Hepatocyte (in vitro differentiated cells): ENCODE measurements around the gene SLC51A. TPM values are rescaled to one million over a fixed set of nuclear protein-coding genes. Genes with fewer than 3 reads are reported as not detected.
A peak's percentile ranks its signal among the peaks of the same experiment; 100 is the strongest.

ENCODE experiments used
- DNase-seq: peaks from one replicate; pipeline ENCODE4 v3.0.0-alpha.2; 2016; ENCODE audit warnings: low spot score
- H2AFZ ChIP-seq: fragments of 200-600 bp; sonication (generic); 2 replicates; pipeline ENCODE4 v1.6.0; 2016; ENCODE audit warnings: antibody characterized with exemption, mild to moderate bottlenecking
- H3K27ac ChIP-seq: fragments of 200-600 bp; sonication (generic); 2 replicates; pipeline ENCODE4 v1.5.1; 2016; ENCODE audit warnings: mild to moderate bottlenecking
- H3K27me3 ChIP-seq: fragments of 200-600 bp; sonication (generic); 2 replicates; pipeline ENCODE4 v1.6.1; 2016
- H3K36me3 ChIP-seq: fragments of 200-600 bp; sonication (generic); replicated peaks from 2 replicates; pipeline ENCODE4 v1.5.1; 2016; ENCODE audit warnings: low read depth; ENCODE audit not compliant: insufficient read depth
- H3K4me1 ChIP-seq: fragments of 200-600 bp; sonication (generic); 2 replicates; pipeline ENCODE4 v1.5.1; 2016; ENCODE audit warnings: mild to moderate bottlenecking, moderate library complexity; ENCODE audit not compliant: insufficient read depth
- H3K4me2 ChIP-seq: fragments of 200-600 bp; sonication (generic); 2 replicates; pipeline ENCODE4 v1.6.0; 2016
- H3K4me3 ChIP-seq: fragments of 200-600 bp; sonication (generic); 2 replicates; pipeline ENCODE4 v1.5.1; 2016; ENCODE audit warnings: mild to moderate bottlenecking
- H3K79me2 ChIP-seq: fragments of 200-600 bp; sonication (generic); 2 replicates; pipeline ENCODE4 v1.6.0; 2017; ENCODE audit warnings: mild to moderate bottlenecking
- H3K9me2 ChIP-seq: fragments of 200-600 bp; sonication (generic); replicated peaks from 2 replicates; pipeline ENCODE4 v1.6.0; 2017; ENCODE audit warnings: mild to moderate bottlenecking; ENCODE audit not compliant: insufficient read depth
- H3K9me3 ChIP-seq: fragments of 200-600 bp; sonication (generic); 2 replicates; pipeline ENCODE4 v1.5.1; 2016; ENCODE audit warnings: low read depth, mild to moderate bottlenecking
- H4K20me1 ChIP-seq: fragments of 200-600 bp; sonication (generic); 2 replicates; pipeline ENCODE4 v1.6.0; 2016; ENCODE audit warnings: mild to moderate bottlenecking; ENCODE audit not compliant: insufficient read depth, poor library complexity, severe bottlenecking
- EZH2 ChIP-seq: fragments of 200-600 bp; sonication (generic); IDR thresholded peaks from 2 replicates; pipeline ENCODE4 v1.6.1; 2016; ENCODE audit warnings: antibody characterized with exemption, mild to moderate bottlenecking, borderline replicate concordance
- EZH2phosphoT487 ChIP-seq: fragments of 200-600 bp; sonication (generic); IDR thresholded peaks from one replicate; pipeline ENCODE4 v1.6.1; 2018; ENCODE audit warnings: antibody characterized with exemption, mild to moderate bottlenecking, low read depth, moderate library complexity; ENCODE audit not compliant: unreplicated experiment, severe bottlenecking
- WGBS: methylation state at CpG from one replicate; pipeline ENCODE4 v1.1.6; 2016; ENCODE audit warnings: low lambda C conversion rate; ENCODE audit errors: missing lambda C conversion rate; 5-methylcytosine and 5-hydroxymethylcytosine counted together
- polyA plus RNA-seq: library from polyadenylated mRNA; unstranded; fragments of >200 nt; fragmentation: Nextera tagmentation; extraction: Ambion mirVana; gene quantifications from 2 replicates; pipeline ENCODE4 v1.2.1, GENCODE V29; 2016
- small RNA-seq: library from RNA; depleted of rRNA; stranded (forward); fragments of <200 nt; gene quantifications from one replicate; pipeline ENCODE3, GENCODE V24; 2014
- total RNA-seq: library from RNA; depleted of rRNA; stranded (reverse); fragments of >200 nt; gene quantifications from 2 replicates; pipeline ENCODE4 v1.2.3, GENCODE V29; 2014
- TF ChIP-seq, protein P1 (sequence below): fragments of 200-600 bp; sonication (generic); IDR thresholded peaks from 2 replicates; pipeline ENCODE4 v1.5.1; 2016; ENCODE audit warnings: antibody characterized with exemption, mild to moderate bottlenecking; ENCODE audit not compliant: poor library complexity

Gene SLC51A
- total and polyA plus RNA-seq, 2 experiments from 2014 or later, result 3.9 to 15.8 TPM

DNA sequence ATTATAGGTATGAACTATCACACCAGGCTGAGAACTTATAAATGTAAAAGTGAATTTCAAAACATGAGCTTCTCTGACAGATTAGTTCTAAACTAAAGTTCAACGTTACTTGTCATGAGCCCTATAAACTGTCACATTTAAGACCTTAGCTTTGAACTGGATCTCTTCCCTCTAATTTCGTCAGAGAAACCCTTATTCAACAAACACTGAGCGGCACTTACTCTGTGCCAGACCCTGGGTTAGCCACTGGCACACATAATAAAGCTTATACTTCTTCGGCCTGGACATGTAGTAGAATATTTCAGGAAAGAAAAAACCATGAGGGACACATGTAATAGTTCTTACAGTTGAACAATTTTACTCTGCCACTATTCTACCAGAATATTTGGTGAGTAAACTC is 65.6 kb downstream of the SLC51A start:
- Histone ChIP-seq H3K27ac (peak overlapping the region; percentile 24), H2AFZ (no peak overlapping the region), H3K4me2 (no peak overlapping the region), H3K4me1 (peaks cover 6% of the 10 kb centered on the region), H3K4me3 (no peak overlapping the region), H3K9me2 (no peaks in the 10 kb centered on the region), H3K36me3 (no peaks in the 10 kb centered on the region), H3K27me3 (no peaks in the 10 kb centered on the region), H3K79me2 (peaks cover 82% of the 10 kb centered on the region), H3K9me3 (no peaks in the 10 kb centered on the region), H4K20me1 (peaks cover 7% of the 10 kb centered on the region)
- TF ChIP-seq EZH2phosphoT487 (no peak), EZH2 (no peak)
- TF ChIP-seq, protein P1, sequence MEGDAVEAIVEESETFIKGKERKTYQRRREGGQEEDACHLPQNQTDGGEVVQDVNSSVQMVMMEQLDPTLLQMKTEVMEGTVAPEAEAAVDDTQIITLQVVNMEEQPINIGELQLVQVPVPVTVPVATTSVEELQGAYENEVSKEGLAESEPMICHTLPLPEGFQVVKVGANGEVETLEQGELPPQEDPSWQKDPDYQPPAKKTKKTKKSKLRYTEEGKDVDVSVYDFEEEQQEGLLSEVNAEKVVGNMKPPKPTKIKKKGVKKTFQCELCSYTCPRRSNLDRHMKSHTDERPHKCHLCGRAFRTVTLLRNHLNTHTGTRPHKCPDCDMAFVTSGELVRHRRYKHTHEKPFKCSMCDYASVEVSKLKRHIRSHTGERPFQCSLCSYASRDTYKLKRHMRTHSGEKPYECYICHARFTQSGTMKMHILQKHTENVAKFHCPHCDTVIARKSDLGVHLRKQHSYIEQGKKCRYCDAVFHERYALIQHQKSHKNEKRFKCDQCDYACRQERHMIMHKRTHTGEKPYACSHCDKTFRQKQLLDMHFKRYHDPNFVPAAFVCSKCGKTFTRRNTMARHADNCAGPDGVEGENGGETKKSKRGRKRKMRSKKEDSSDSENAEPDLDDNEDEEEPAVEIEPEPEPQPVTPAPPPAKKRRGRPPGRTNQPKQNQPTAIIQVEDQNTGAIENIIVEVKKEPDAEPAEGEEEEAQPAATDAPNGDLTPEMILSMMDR, result no peak
- WGBS, result 80% methylated on average over 4 of the region's 4 CpGs
- no peak for DNase-seq

Small RNA genes within 50 kb of the gene (small RNA-seq; reads per million reads assigned to genes)
- not detected for gene RF00019

Other genes starting within 250 kb of the SLC51A start
- gene TFRC, start 134.4 kb upstream of the SLC51A start, total RNA-seq, result 230 and 278 TPM in 2 replicates
- 136 and 137 TPM in 2 replicates for gene TFRC, start 134.4 kb upstream of the SLC51A start, polyA plus RNA-seq
- gene ZDHHC19, start 5.1 kb upstream of the SLC51A start, total RNA-seq, result not detected in 2 replicates
- 0.77 and 0.79 TPM in 2 replicates for gene ZDHHC19, start 5.1 kb upstream of the SLC51A start, polyA plus RNA-seq
- gene PCYT1A, start 71.2 kb downstream of the SLC51A start, total RNA-seq, result 69.1 and 69.7 TPM in 2 replicates
- gene PCYT1A, start 71.2 kb downstream of the SLC51A start, polyA plus RNA-seq, result 23.8 and 30.1 TPM in 2 replicates
- 7.0 and 10.9 TPM in 2 replicates for gene DYNLT2B, start 101.7 kb downstream of the SLC51A start, total RNA-seq
- 19.6 and 23.5 TPM in 2 replicates for gene DYNLT2B, start 101.7 kb downstream of the SLC51A start, polyA plus RNA-seq
- 0.84 TPM in 1 of 2 replicates, not detected in the other for gene TM4SF19, start 121.9 kb downstream of the SLC51A start, total RNA-seq
- gene TM4SF19, start 121.9 kb downstream of the SLC51A start, polyA plus RNA-seq, result not detected in 2 replicates
- 30.9 and 32.4 TPM in 2 replicates for gene UBXN7, start 215.9 kb downstream of the SLC51A start, total RNA-seq
- gene UBXN7, start 215.9 kb downstream of the SLC51A start, polyA plus RNA-seq, result 18.6 and 27.3 TPM in 2 replicates